GM23338 (cell line): ENCODE measurements around the gene OPTN. TPM values are rescaled to one million over a fixed set of nuclear protein-coding genes. Genes with fewer than 3 reads are reported as not detected.

ENCODE experiments used
- ATAC-seq: fragments of 200-7000 bp; cut with Tn5 transposase; 3 replicates; pipeline ENCODE4 v1.9.1; 2020
- DNase-seq: peaks from one replicate; pipeline ENCODE4 v3.0.0-alpha.2; 2015; ENCODE audit warnings: low spot score
- H2AFZ ChIP-seq: fragments of 200-600 bp; sonication (generic); 2 replicates; pipeline ENCODE4 v1.8.0; 2016; ENCODE audit warnings: antibody characterized with exemption, mild to moderate bottlenecking, moderate library complexity
- H3F3A ChIP-seq: fragments of 200-600 bp; sonication (generic); replicated peaks from 2 replicates; pipeline ENCODE4 v1.8.0; 2017; ENCODE audit warnings: antibody characterized with exemption, mixed run types, low read depth
- H3K27ac ChIP-seq: fragments of 200-600 bp; sonication (generic); 2 replicates; pipeline ENCODE4 v1.6.1; 2016; ENCODE audit warnings: low read depth
- H3K27me3 ChIP-seq: fragments of 200-600 bp; sonication (generic); 2 replicates; pipeline ENCODE4 v1.8.0; 2016; ENCODE audit warnings: mild to moderate bottlenecking, mixed run types, moderate library complexity; ENCODE audit not compliant: insufficient read depth
- H3K36me3 ChIP-seq: fragments of 200-600 bp; sonication (generic); 2 replicates; pipeline ENCODE4 v1.8.0; 2016; ENCODE audit warnings: mild to moderate bottlenecking; ENCODE audit not compliant: insufficient read depth
- H3K4me1 ChIP-seq: fragments of 200-600 bp; sonication (generic); 2 replicates; pipeline ENCODE4 v1.8.0; 2016; ENCODE audit warnings: mild to moderate bottlenecking, moderate library complexity; ENCODE audit not compliant: insufficient read depth
- H3K4me2 ChIP-seq: fragments of 200-600 bp; sonication (generic); 2 replicates; pipeline ENCODE4 v1.7.1; 2017; ENCODE audit warnings: mixed run types
- H3K4me3 ChIP-seq: fragments of 200-600 bp; sonication (generic); 2 replicates; pipeline ENCODE4 v1.6.1; 2016; ENCODE audit warnings: mixed run types
- H3K79me2 ChIP-seq: fragments of 200-600 bp; sonication (generic); replicated peaks from 2 replicates; pipeline ENCODE4 v1.8.0; 2017; ENCODE audit warnings: mild to moderate bottlenecking; ENCODE audit not compliant: insufficient read depth
- H3K9me2 ChIP-seq: fragments of 200-600 bp; sonication (generic); 2 replicates; pipeline ENCODE4 v1.8.0; 2017; ENCODE audit not compliant: insufficient read depth
- H4K20me1 ChIP-seq: fragments of 200-600 bp; sonication (generic); replicated peaks from 2 replicates; pipeline ENCODE4 v1.8.0; 2017; ENCODE audit warnings: mild to moderate bottlenecking; ENCODE audit not compliant: insufficient read depth
- H3K27ac Mint-ChIP-seq: 2 replicates; pipeline ENCODE4 v1.8.0; 2020; ENCODE audit warnings: inconsistent platforms, mild to moderate bottlenecking, moderate library complexity, mixed read lengths
- H3K27me3 Mint-ChIP-seq: 3 replicates; pipeline ENCODE4 v1.8.0; 2022; ENCODE audit warnings: low read depth, mild to moderate bottlenecking, moderate library complexity, mixed read lengths, inconsistent platforms; ENCODE audit not compliant: insufficient read depth, poor library complexity
- H3K36me3 Mint-ChIP-seq: 3 replicates; pipeline ENCODE4 v1.8.0; 2021; ENCODE audit warnings: low read depth, mild to moderate bottlenecking, inconsistent platforms, moderate library complexity, mixed read lengths
- H3K4me1 Mint-ChIP-seq: 3 replicates; pipeline ENCODE4 v1.8.0; 2020; ENCODE audit warnings: mild to moderate bottlenecking, inconsistent platforms, mixed read lengths
- H3K4me3 Mint-ChIP-seq: 3 replicates; pipeline ENCODE4 v1.8.0; 2021; ENCODE audit warnings: moderate library complexity, mild to moderate bottlenecking, inconsistent platforms, mixed read lengths
- H3K9me3 Mint-ChIP-seq: 3 replicates; pipeline ENCODE4 v1.8.0; 2020; ENCODE audit warnings: moderate library complexity, mild to moderate bottlenecking, inconsistent platforms, mixed read lengths
- CREB1 ChIP-seq: fragments of 250-450 bp; sonication (Bioruptor Pico); IDR thresholded peaks from 2 replicates; pipeline ENCODE4 v1.5.0; 2020; ENCODE audit warnings: low read depth, mild to moderate bottlenecking, moderate library complexity
- ETS1 ChIP-seq: IDR thresholded peaks from 2 replicates; pipeline ENCODE4 v1.6.1; 2016; ENCODE audit warnings: antibody characterized with exemption
- EZH2 ChIP-seq: fragments of 200-600 bp; sonication (generic); IDR thresholded peaks from one replicate; pipeline ENCODE4 v1.8.0; 2017; ENCODE audit warnings: antibody characterized with exemption, mild to moderate bottlenecking, low read depth; ENCODE audit not compliant: unreplicated experiment
- EZH2phosphoT487 ChIP-seq: fragments of 200-600 bp; sonication (generic); IDR thresholded peaks from one replicate; pipeline ENCODE4 v1.8.1; 2018; ENCODE audit warnings: antibody characterized with exemption; ENCODE audit not compliant: unreplicated experiment
- JUNB ChIP-seq: IDR thresholded peaks from one replicate; pipeline ENCODE4 v1.6.1; 2016; ENCODE audit warnings: antibody characterized with exemption; ENCODE audit not compliant: unreplicated experiment
- NANOG ChIP-seq: IDR thresholded peaks from 2 replicates; pipeline ENCODE4 v1.6.1; 2016; ENCODE audit warnings: antibody characterized with exemption, borderline replicate concordance
- POLR2AphosphoS5 ChIP-seq: IDR thresholded peaks from 2 replicates; pipeline ENCODE4 v1.6.1; 2016; ENCODE audit warnings: antibody characterized with exemption, low read depth
- REST ChIP-seq: IDR thresholded peaks from one replicate; pipeline ENCODE4 v1.6.1; 2018; ENCODE audit warnings: antibody characterized with exemption; ENCODE audit not compliant: unreplicated experiment
- STAT1 ChIP-seq: IDR thresholded peaks from one replicate; pipeline ENCODE4 v1.6.1; 2016; ENCODE audit warnings: antibody characterized with exemption; ENCODE audit not compliant: unreplicated experiment
- ZNF114 ChIP-seq: fragments of 250-450 bp; sonication (Bioruptor Pico); IDR thresholded peaks from 2 replicates; pipeline ENCODE4 v1.5.0; 2020; ENCODE audit warnings: mild to moderate bottlenecking, moderate library complexity
- ZNF331 ChIP-seq: fragments of 250-450 bp; sonication (Bioruptor Pico); IDR thresholded peaks from 2 replicates; pipeline ENCODE4 v1.5.0; 2020; ENCODE audit warnings: low read depth, mild to moderate bottlenecking, moderate library complexity
- polyA plus RNA-seq: library from polyadenylated mRNA; unstranded; fragments of >200 nt; fragmentation: Nextera tagmentation; extraction: Ambion mirVana; gene quantifications from 2 replicates; pipeline ENCODE4 v1.2.1, GENCODE V29; 2016
- total RNA-seq: library from RNA; depleted of rRNA; stranded (reverse); fragments of >200 nt; shearing (Covaris generic); gene quantifications from 2 replicates; pipeline ENCODE4 v1.2.3, GENCODE V29; 2014
- TF ChIP-seq, protein P1 (sequence below): fragments of 250-450 bp; sonication (Bioruptor Pico); IDR thresholded peaks from 2 replicates; pipeline ENCODE4 v1.5.0; 2020; ENCODE audit warnings: mild to moderate bottlenecking, moderate library complexity
- TF ChIP-seq, protein P2 (sequence below), 2 experiments: fragments of 200-600 bp in 1 of 2; sonication (generic) in 1 of 2; conservative IDR thresholded peaks; 2 replicates each; pipeline versions ENCODE4 v1.5.1 to v1.6.1; 2016 to 2017; ENCODE audit warnings: antibody characterized with exemption in 2 of 2, low read depth in 2 of 2, mild to moderate bottlenecking in 2 of 2, moderate library complexity in 1 of 2

Gene OPTN
- total and polyA plus RNA-seq, 2 experiments from 2014 or later: 6.0 to 13.0 TPM

DNA sequence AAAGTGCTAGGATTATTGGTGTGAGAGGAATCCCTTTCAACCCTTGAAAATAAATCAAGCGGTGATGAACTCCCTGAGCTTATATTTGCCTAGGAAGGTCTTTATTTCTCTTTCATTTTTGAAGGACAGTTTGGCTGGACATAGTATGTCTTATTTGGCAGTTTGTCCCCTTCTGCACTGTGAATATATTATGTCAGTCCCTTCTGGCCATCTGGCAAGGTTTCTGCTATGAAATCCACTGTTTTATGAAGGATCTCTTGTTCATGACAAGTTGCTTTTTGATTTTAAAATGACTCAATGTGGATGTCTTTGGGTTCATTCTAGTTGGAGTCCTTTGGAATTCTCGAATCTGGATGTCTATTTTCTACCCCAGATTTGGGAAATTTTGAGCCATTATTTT, 39.7 kb downstream of the OPTN start:
- H3K79me2 ChIP-seq: no peaks in the 10 kb centered on the region
- Mint-ChIP-seq H3K27ac (no peak overlapping the region), H3K4me3 (no peak overlapping the region; the same call in 2 of the 3 replicates)

More for the DNA sequence above, 39.7 kb downstream of the OPTN start:
- H3K4me1 Mint-ChIP-seq: peaks cover 23% of the 10 kb centered on the region
- H3F3A ChIP-seq: no peaks in the 10 kb centered on the region
- ATAC-seq: no peak
- H2AFZ ChIP-seq: no peak overlapping the region
- no peak overlapping the region for H3K4me2 ChIP-seq
- H3K4me1 ChIP-seq: peaks cover 13% of the 10 kb centered on the region
- no peaks in the 10 kb centered on the region for H3K9me2 ChIP-seq
- H3K36me3 ChIP-seq: no peaks in the 10 kb centered on the region
- H4K20me1 ChIP-seq: no peaks in the 10 kb centered on the region
- H3K36me3 Mint-ChIP-seq: 0 out of 3 replicates have a peak, but pooled peaks cover 2% of the 10 kb centered on the region
- DNase-seq: no peak
- no peaks in the 10 kb centered on the region for H3K27me3 ChIP-seq
- peaks cover 4% of the 10 kb centered on the region for H3K27me3 Mint-ChIP-seq
- no peak overlapping the region for H3K27ac ChIP-seq
- no peak overlapping the region for H3K4me3 ChIP-seq
- H3K9me3 Mint-ChIP-seq: no peaks in the 10 kb centered on the region
- TF ChIP-seq POLR2AphosphoS5 (no peak), ZNF331 (CRISPR knock-in tag) (no peak), EZH2 (no peak), REST (no peak), EZH2phosphoT487 (no peak), CREB1 (no peak), ETS1 (no peak), ZNF114 (CRISPR knock-in tag) (no peak), NANOG (no peak), STAT1 (no peak), JUNB (no peak)
- TF ChIP-seq, protein P1, sequence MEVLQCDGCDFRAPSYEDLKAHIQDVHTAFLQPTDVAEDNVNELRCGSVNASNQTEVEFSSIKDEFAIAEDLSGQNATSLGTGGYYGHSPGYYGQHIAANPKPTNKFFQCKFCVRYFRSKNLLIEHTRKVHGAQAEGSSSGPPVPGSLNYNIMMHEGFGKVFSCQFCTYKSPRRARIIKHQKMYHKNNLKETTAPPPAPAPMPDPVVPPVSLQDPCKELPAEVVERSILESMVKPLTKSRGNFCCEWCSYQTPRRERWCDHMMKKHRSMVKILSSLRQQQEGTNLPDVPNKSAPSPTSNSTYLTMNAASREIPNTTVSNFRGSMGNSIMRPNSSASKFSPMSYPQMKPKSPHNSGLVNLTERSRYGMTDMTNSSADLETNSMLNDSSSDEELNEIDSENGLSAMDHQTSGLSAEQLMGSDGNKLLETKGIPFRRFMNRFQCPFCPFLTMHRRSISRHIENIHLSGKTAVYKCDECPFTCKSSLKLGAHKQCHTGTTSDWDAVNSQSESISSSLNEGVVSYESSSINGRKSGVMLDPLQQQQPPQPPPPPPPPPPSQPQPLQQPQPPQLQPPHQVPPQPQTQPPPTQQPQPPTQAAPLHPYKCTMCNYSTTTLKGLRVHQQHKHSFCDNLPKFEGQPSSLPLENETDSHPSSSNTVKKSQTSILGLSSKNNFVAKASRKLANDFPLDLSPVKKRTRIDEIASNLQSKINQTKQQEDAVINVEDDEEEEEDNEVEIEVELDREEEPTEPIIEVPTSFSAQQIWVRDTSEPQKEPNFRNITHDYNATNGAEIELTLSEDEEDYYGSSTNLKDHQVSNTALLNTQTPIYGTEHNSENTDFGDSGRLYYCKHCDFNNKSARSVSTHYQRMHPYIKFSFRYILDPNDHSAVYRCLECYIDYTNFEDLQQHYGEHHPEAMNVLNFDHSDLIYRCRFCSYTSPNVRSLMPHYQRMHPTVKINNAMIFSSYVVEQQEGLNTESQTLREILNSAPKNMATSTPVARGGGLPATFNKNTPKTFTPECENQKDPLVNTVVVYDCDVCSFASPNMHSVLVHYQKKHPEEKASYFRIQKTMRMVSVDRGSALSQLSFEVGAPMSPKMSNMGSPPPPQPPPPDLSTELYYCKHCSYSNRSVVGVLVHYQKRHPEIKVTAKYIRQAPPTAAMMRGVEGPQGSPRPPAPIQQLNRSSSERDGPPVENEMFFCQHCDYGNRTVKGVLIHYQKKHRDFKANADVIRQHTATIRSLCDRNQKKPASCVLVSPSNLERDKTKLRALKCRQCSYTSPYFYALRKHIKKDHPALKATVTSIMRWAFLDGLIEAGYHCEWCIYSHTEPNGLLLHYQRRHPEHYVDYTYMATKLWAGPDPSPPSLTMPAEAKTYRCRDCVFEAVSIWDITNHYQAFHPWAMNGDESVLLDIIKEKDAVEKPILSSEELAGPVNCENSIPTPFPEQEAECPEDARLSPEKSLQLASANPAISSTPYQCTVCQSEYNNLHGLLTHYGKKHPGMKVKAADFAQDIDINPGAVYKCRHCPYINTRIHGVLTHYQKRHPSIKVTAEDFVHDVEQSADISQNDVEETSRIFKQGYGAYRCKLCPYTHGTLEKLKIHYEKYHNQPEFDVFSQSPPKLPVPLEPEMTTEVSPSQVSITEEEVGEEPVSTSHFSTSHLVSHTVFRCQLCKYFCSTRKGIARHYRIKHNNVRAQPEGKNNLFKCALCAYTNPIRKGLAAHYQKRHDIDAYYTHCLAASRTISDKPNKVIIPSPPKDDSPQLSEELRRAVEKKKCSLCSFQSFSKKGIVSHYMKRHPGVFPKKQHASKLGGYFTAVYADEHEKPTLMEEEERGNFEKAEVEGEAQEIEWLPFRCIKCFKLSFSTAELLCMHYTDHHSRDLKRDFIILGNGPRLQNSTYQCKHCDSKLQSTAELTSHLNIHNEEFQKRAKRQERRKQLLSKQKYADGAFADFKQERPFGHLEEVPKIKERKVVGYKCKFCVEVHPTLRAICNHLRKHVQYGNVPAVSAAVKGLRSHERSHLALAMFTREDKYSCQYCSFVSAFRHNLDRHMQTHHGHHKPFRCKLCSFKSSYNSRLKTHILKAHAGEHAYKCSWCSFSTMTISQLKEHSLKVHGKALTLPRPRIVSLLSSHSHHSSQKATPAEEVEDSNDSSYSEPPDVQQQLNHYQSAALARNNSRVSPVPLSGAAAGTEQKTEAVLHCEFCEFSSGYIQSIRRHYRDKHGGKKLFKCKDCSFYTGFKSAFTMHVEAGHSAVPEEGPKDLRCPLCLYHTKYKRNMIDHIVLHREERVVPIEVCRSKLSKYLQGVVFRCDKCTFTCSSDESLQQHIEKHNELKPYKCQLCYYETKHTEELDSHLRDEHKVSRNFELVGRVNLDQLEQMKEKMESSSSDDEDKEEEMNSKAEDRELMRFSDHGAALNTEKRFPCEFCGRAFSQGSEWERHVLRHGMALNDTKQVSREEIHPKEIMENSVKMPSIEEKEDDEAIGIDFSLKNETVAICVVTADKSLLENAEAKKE: no peak
- TF ChIP-seq, protein P2, sequence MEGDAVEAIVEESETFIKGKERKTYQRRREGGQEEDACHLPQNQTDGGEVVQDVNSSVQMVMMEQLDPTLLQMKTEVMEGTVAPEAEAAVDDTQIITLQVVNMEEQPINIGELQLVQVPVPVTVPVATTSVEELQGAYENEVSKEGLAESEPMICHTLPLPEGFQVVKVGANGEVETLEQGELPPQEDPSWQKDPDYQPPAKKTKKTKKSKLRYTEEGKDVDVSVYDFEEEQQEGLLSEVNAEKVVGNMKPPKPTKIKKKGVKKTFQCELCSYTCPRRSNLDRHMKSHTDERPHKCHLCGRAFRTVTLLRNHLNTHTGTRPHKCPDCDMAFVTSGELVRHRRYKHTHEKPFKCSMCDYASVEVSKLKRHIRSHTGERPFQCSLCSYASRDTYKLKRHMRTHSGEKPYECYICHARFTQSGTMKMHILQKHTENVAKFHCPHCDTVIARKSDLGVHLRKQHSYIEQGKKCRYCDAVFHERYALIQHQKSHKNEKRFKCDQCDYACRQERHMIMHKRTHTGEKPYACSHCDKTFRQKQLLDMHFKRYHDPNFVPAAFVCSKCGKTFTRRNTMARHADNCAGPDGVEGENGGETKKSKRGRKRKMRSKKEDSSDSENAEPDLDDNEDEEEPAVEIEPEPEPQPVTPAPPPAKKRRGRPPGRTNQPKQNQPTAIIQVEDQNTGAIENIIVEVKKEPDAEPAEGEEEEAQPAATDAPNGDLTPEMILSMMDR (conservative IDR thresholded peaks at IDR 0.05; ENCODE audit: low read depth in 2 of 2): no peak
